Calu3 (cell line): Measurements from ENCODE around the gene TMEM269. TPM values are rescaled to one million over a fixed set of nuclear protein-coding genes. Genes with fewer than 3 reads are reported as not detected.

Experiments used
- Bru-seq: library from RNA; stranded (reverse); fragments of 400-500 nt; gene quantifications from one replicate; lab custom pipeline; 2021; lab: Mats Ljungman, UMichigan
- BruChase-seq, 2 experiments: library from RNA; stranded (reverse); fragments of 400-500 nt; gene quantifications; one replicate each; lab custom pipeline; 2021; lab: Mats Ljungman, UMichigan
- BruUV-seq: library from RNA; stranded (reverse); fragments of 400-500 nt; replicated peaks from 2 replicates; lab custom pipeline; 2021; lab: Mats Ljungman, UMichigan
- CTCF ChIA-PET: fragments of 300-600 bp; sonication (Branson Sonifier 250); formaldehyde crosslinking; loops from one replicate; lab custom pipeline; 2022; ENCODE audit warnings: antibody characterized with exemption; lab: Charles Lee
- DNase-seq: peaks from one replicate; pipeline ENCODE4 v3.0.0; 2022
- H3K27ac Mint-ChIP-seq: one replicate; pipeline ENCODE4 v1.8.0; 2022; ENCODE audit warnings: mixed read lengths; ENCODE audit not compliant: unreplicated experiment
- H3K27me3 Mint-ChIP-seq: one replicate; pipeline ENCODE4 v1.8.0; 2022; ENCODE audit warnings: mixed read lengths; ENCODE audit not compliant: unreplicated experiment
- H3K36me3 Mint-ChIP-seq: one replicate; pipeline ENCODE4 v1.8.0; 2022; ENCODE audit warnings: mild to moderate bottlenecking, moderate library complexity, mixed read lengths; ENCODE audit not compliant: insufficient read depth, unreplicated experiment
- H3K4me1 Mint-ChIP-seq: one replicate; pipeline ENCODE4 v1.8.0; 2022; ENCODE audit warnings: mild to moderate bottlenecking, low read depth, mixed read lengths; ENCODE audit not compliant: unreplicated experiment
- H3K4me3 Mint-ChIP-seq: one replicate; pipeline ENCODE4 v1.8.0; 2022; ENCODE audit warnings: mild to moderate bottlenecking, low read depth, moderate library complexity, mixed read lengths; ENCODE audit not compliant: unreplicated experiment
- H3K9me3 Mint-ChIP-seq: one replicate; pipeline ENCODE4 v1.8.0; 2022; ENCODE audit warnings: low read depth, mixed read lengths; ENCODE audit not compliant: unreplicated experiment
- intact Hi-C: fragments of 100-400 bp; cut with micrococcal nuclease; formaldehyde crosslinking; loops from one replicate; pipeline ENCODE4 v1.10.0; 2022; ENCODE audit not compliant: unreplicated experiment
- long read RNA-seq: library from polyadenylated mRNA; stranded (forward); transcript quantifications from one replicate; pipeline ENCODE4 v2.0.0, GENCODE V29; 2022
- total RNA-seq: library from RNA; stranded (reverse); gene quantifications from 2 replicates; pipeline ENCODE4 v1.2.3, GENCODE V29; 2022
- TF ChIP-seq, protein P1 (sequence below): fragments of 200-600 bp; IDR thresholded peaks from one replicate; pipeline ENCODE4 v1.8.0; 2022; ENCODE audit warnings: antibody characterized with exemption; ENCODE audit not compliant: unreplicated experiment

The TMEM269 gene
- 0.94 and 1.7 TPM in 2 replicates for total RNA-seq
- Bru-seq, nascent RNA: percentile 47 among the genes with signal in this experiment
- BruChase-seq, experiment 1, labeled RNA remaining after a 6-hour chase: percentile 68 among the genes with signal in this experiment
- BruChase-seq, experiment 2, labeled RNA remaining after a 2-hour chase: percentile 60 among the genes with signal in this experiment
- long read RNA-seq, partial matches to known transcripts: 0 of 1 reads
- long read RNA-seq, other reads (novel, unspliced or antisense): 1 of 1 reads

- no peaks in the 10 kb centered on the region for H3K4me1 Mint-ChIP-seq
- no peaks in the 10 kb centered on the region for H3K9me3 Mint-ChIP-seq
- H3K4me3 Mint-ChIP-seq: no peak within 1 kb of the TSS
- intact Hi-C loops: no loop called here
- DNase-seq: no peak
- peaks cover 14% of the 10 kb centered on the region for H3K36me3 Mint-ChIP-seq
- TF ChIP-seq, protein P1, sequence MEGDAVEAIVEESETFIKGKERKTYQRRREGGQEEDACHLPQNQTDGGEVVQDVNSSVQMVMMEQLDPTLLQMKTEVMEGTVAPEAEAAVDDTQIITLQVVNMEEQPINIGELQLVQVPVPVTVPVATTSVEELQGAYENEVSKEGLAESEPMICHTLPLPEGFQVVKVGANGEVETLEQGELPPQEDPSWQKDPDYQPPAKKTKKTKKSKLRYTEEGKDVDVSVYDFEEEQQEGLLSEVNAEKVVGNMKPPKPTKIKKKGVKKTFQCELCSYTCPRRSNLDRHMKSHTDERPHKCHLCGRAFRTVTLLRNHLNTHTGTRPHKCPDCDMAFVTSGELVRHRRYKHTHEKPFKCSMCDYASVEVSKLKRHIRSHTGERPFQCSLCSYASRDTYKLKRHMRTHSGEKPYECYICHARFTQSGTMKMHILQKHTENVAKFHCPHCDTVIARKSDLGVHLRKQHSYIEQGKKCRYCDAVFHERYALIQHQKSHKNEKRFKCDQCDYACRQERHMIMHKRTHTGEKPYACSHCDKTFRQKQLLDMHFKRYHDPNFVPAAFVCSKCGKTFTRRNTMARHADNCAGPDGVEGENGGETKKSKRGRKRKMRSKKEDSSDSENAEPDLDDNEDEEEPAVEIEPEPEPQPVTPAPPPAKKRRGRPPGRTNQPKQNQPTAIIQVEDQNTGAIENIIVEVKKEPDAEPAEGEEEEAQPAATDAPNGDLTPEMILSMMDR: no peak
- BruUV-seq: no TSS peak
- H3K27me3 Mint-ChIP-seq: no peaks in the 10 kb centered on the region
- CTCF ChIA-PET: no interaction called here
- peak within 1 kb of the TSS; percentile 54 for H3K27ac Mint-ChIP-seq
Measured at GRCh38 chr1:42784946-42785693, at the start of gene TMEM269. TSS of gene TMEM269 (plus strand) at chr1:42784991. CDS start at chr1:42789894, 4,903 bp downstream.

GRCh38 chr1:42735056-42735455 lies 49.7 kb upstream of the TMEM269 start:
- intact Hi-C loops: no loop called here
- no peak for DNase-seq
- Mint-ChIP-seq H3K4me1 (no peaks in the 10 kb centered on the region), H3K4me3 (no peak overlapping the region), H3K9me3 (no peaks in the 10 kb centered on the region), H3K27ac (no peak overlapping the region), H3K36me3 (no peaks in the 10 kb centered on the region), H3K27me3 (no peaks in the 10 kb centered on the region)
- CTCF ChIA-PET: no interaction called here
- TF ChIP-seq, protein P1: no peak
- no TSS peak for BruUV-seq

DNA sequence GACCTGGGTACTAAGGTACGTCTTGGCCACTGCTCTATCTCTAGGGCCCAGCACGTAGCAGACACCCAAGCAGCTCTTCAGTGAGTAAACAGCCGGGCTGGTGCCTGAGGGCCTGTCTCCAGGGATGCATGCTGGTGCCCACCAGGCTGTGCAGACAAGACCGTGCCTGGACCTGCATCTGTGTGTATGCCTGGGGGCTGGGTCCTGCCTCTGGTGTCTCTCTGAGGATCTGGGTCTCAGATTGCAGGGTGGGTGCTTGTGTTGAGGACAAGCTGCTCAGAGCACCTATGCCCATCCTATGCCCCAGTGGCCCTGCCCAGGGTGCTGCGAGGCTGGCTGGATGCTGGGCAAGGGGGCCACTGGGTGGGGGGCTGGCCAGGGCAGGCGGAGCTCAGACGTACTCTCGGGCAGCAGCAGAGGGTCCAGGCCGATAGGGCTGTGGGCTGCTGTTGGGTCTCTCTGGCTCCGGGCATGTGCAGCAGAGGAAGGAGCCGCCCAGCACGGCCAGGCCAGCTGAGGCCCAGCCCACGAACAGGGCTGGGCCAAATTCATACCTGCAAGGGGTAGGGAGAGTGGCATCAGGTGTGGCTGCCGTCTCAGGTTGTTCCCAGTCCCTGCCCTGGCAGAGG lies 49.2 kb upstream of the TMEM269 start:
- Mint-ChIP-seq H3K4me3 (no peak overlapping the region), H3K27me3 (no peaks in the 10 kb centered on the region), H3K27ac (no peak overlapping the region), H3K9me3 (no peaks in the 10 kb centered on the region), H3K36me3 (no peaks in the 10 kb centered on the region), H3K4me1 (no peaks in the 10 kb centered on the region)
- CTCF ChIA-PET: interaction anchor here (0.6 to 1.0 kb wide), 2 partner anchors 31 to 48 kb away, joined by 3 to 8 read pairs; partner anchors contain the start of genes C1orf50 and P3H1
- TF ChIP-seq, protein P1: no peak
- intact Hi-C loops: no loop called here
- no peak for DNase-seq
- no TSS peak for BruUV-seq

DNA sequence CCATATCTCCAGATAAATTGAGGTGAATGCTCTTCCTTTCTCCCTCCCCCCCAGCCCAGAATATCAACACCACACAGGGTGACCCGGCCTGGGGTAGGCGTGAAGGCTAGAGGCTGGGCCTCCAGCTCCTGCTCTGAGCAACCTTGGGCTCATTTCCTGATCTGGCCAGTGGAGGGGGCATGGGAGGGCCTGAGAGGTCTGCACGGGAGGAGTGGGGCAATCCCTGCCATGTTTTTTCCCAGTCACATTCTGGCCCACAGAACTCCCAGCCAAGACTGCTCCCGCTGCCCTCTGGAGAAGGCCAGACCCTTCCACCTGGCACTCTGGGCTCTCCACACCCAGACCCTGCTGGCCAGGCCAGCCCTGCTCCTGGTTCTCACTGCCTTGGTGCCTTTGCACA lies 48.6 kb upstream of the TMEM269 start:
- TF ChIP-seq, protein P1: no peak
- Mint-ChIP-seq H3K36me3 (no peaks in the 10 kb centered on the region), H3K27ac (no peak overlapping the region), H3K27me3 (no peaks in the 10 kb centered on the region), H3K9me3 (no peaks in the 10 kb centered on the region), H3K4me3 (no peak overlapping the region), H3K4me1 (no peaks in the 10 kb centered on the region)
- intact Hi-C loops: no loop called here
- peak; percentile 58 for DNase-seq
- no TSS peak for BruUV-seq
- CTCF ChIA-PET: interaction anchor here (0.6 to 1.0 kb wide), 2 partner anchors 30 to 47 kb away, joined by 3 to 8 read pairs; partner anchors contain the start of genes C1orf50 and P3H1
